H1 (cell line): ENCODE measurements around the gene MAPKAPK2. TPM values are rescaled to one million over a fixed set of nuclear protein-coding genes. Genes with fewer than 3 reads are reported as not detected.

Experiments used
- CTCF ChIA-PET: fragments of 300-600 bp; sonication (Branson Sonifier 250); formaldehyde crosslinking; loops from one replicate; lab custom pipeline; 2021; ENCODE audit not compliant: partially characterized antibody; lab: Charles Lee
- POLR2A ChIA-PET: fragments of 300-600 bp; sonication (Branson Sonifier 250); formaldehyde crosslinking; loops from one replicate; lab custom pipeline; 2021; ENCODE audit warnings: inconsistent platforms; ENCODE audit not compliant: partially characterized antibody; lab: Charles Lee
- DNase-seq, 2 experiments: peaks; one replicate each; pipeline versions ENCODE4 v3.0.0 to v3.0.0-alpha.2; 2010 to 2022; ENCODE audit warnings: low spot score in 2 of 2, low read depth in 1 of 2, mixed read lengths in 1 of 2
- FAIRE-seq: peaks from 2 replicates; lab custom pipeline; 2011; peaks lifted over from hg19 to GRCh38; lab: Jason Lieb, UNC
- H2AFZ ChIP-seq: 2 replicates; pipeline ENCODE4 v1.8.1; 2012; ENCODE audit warnings: low read length, inconsistent platforms
- H2AK5ac ChIP-seq: 2 replicates; pipeline ENCODE4 v1.6.1; 2013; ENCODE audit warnings: low read depth, low read length
- H2BK120ac ChIP-seq: replicated peaks from 2 replicates; pipeline ENCODE3; 2013; ENCODE audit warnings: low read depth, low read length, inconsistent platforms
- H2BK12ac ChIP-seq: 2 replicates; pipeline ENCODE4 v1.6.1; 2013; ENCODE audit warnings: low read depth, low read length
- H2BK15ac ChIP-seq: 2 replicates; pipeline ENCODE4 v1.6.1; 2013; ENCODE audit warnings: low read length
- H2BK20ac ChIP-seq: 2 replicates; pipeline ENCODE4 v1.6.1; 2013; ENCODE audit warnings: low read length
- H2BK5ac ChIP-seq: 2 replicates; pipeline ENCODE4 v1.6.1; 2013; ENCODE audit warnings: low read depth, low read length
- H3K14ac ChIP-seq: 2 replicates; pipeline ENCODE4 v1.6.1; 2013; ENCODE audit warnings: inconsistent platforms; ENCODE audit not compliant: insufficient read length
- H3K18ac ChIP-seq: 2 replicates; pipeline ENCODE4 v1.6.1; 2013; ENCODE audit warnings: low read length; ENCODE audit errors: extremely low read depth
- H3K23ac ChIP-seq: 2 replicates; pipeline ENCODE4 v1.6.1; 2013; ENCODE audit warnings: inconsistent platforms; ENCODE audit not compliant: insufficient read length
- H3K23me2 ChIP-seq: 2 replicates; pipeline ENCODE4 v1.6.1; 2013; ENCODE audit warnings: low read depth, low read length
- H3K27ac ChIP-seq: 2 replicates; pipeline ENCODE4 v1.6.1; 2011; ENCODE audit warnings: low read depth, low read length, inconsistent platforms
- H3K27me3 ChIP-seq, 4 experiments: replicated peaks in 1 of 4; 1 replicate in 1 of 4; 2 replicates in 3 of 4; pipeline versions ENCODE4 v1.6.1 to v1.8.1; 2011 to 2013; ENCODE audit warnings: low read length in 3 of 4, mild to moderate bottlenecking in 3 of 4, inconsistent platforms in 2 of 4, mixed read lengths in 2 of 4, moderate library complexity in 1 of 4; ENCODE audit not compliant: control insufficient read depth in 3 of 4, insufficient read depth in 3 of 4; ENCODE audit errors: extremely low read depth in 1 of 4
- H3K36me3 ChIP-seq, 4 experiments: 2 replicates each; pipeline versions ENCODE4 v1.6.1 to v1.8.1; 2011 to 2013; ENCODE audit warnings: mild to moderate bottlenecking in 4 of 4, low read length in 3 of 4, moderate library complexity in 2 of 4, control low read depth in 1 of 4, inconsistent platforms in 1 of 4; ENCODE audit not compliant: insufficient read depth in 4 of 4, control insufficient read depth in 2 of 4
- H3K4ac ChIP-seq: replicated peaks from 2 replicates; pipeline ENCODE3; 2013; ENCODE audit warnings: low read length, low read depth, mixed read lengths, inconsistent platforms; ENCODE audit not compliant: insufficient read length
- H3K4me1 ChIP-seq, 4 experiments: replicated peaks in 1 of 4; 1 replicate in 1 of 4; 2 replicates in 3 of 4; pipeline versions ENCODE4 v1.6.1 to v1.8.1; 2011 to 2013; ENCODE audit warnings: low read length in 3 of 4, inconsistent platforms in 2 of 4, mixed read lengths in 1 of 4; ENCODE audit not compliant: insufficient read depth in 4 of 4, control insufficient read depth in 3 of 4
- H3K4me2 ChIP-seq, 2 experiments: 2 replicates each; pipeline versions ENCODE4 v1.6.1 to v1.8.1; 2011 to 2013; ENCODE audit warnings: low read depth in 2 of 2, low read length in 2 of 2, control low read depth in 1 of 2, inconsistent platforms in 1 of 2, mild to moderate bottlenecking in 1 of 2; ENCODE audit not compliant: insufficient read depth in 1 of 2
- H3K4me3 ChIP-seq, 4 experiments: fragments of 200-600, 300-600 bp in 1 of 4; sonication (generic), shearing (Covaris generic), sonication (Bioruptor Twin) in 1 of 4; 2 replicates each; pipeline versions ENCODE4 v1.5.1 to v1.8.1; 2011 to 2016; ENCODE audit warnings: low read length in 4 of 4, low read depth in 3 of 4, control low read depth in 2 of 4, inconsistent platforms in 2 of 4, mild to moderate bottlenecking in 2 of 4, mixed read lengths in 1 of 4, moderate library complexity in 1 of 4; ENCODE audit not compliant: insufficient read depth in 2 of 4; ENCODE audit errors: extremely low read depth in 1 of 4
- H3K56ac ChIP-seq: replicated peaks from 2 replicates; pipeline ENCODE3; 2013; ENCODE audit warnings: low read depth, mild to moderate bottlenecking, mixed read lengths, low read length, inconsistent platforms; ENCODE audit not compliant: insufficient read length
- H3K79me1 ChIP-seq: 2 replicates; pipeline ENCODE4 v1.6.1; 2013; ENCODE audit warnings: low read depth, low read length, control low read depth
- H3K79me2 ChIP-seq, 2 experiments: 2 replicates each; pipeline versions ENCODE4 v1.6.1 to v1.8.1; 2012 to 2013; ENCODE audit warnings: low read length in 2 of 2, mild to moderate bottlenecking in 2 of 2, inconsistent platforms in 1 of 2; ENCODE audit not compliant: insufficient read depth in 2 of 2, control insufficient read depth in 1 of 2
- H3K9ac ChIP-seq, 4 experiments: replicated peaks in 1 of 4; 1 replicate in 1 of 4; 2 replicates in 3 of 4; pipeline versions ENCODE4 v1.6.1 to v1.8.1; 2011 to 2013; ENCODE audit warnings: low read depth in 3 of 4, low read length in 3 of 4, control low read depth in 2 of 4, mild to moderate bottlenecking in 2 of 4, moderate library complexity in 2 of 4, inconsistent platforms in 1 of 4; ENCODE audit errors: extremely low read depth in 1 of 4
- H3K9me3 ChIP-seq, 2 experiments: 2 replicates each; pipeline versions ENCODE4 v1.6.1 to v1.8.1; 2012 to 2013; ENCODE audit warnings: mild to moderate bottlenecking in 2 of 2, moderate library complexity in 2 of 2, control low read depth in 1 of 2, inconsistent platforms in 1 of 2, low read depth in 1 of 2, low read length in 1 of 2, mixed read lengths in 1 of 2; ENCODE audit not compliant: insufficient read depth in 2 of 2
- H4K20me1 ChIP-seq, 2 experiments: replicated peaks in 1 of 2; 2 replicates each; pipeline versions ENCODE3 to v1.8.1; 2011 to 2013; ENCODE audit warnings: inconsistent platforms in 2 of 2, low read length in 2 of 2, mild to moderate bottlenecking in 1 of 2; ENCODE audit not compliant: insufficient read depth in 2 of 2, control insufficient read depth in 1 of 2
- H4K5ac ChIP-seq: 2 replicates; pipeline ENCODE4 v1.6.1; 2013; ENCODE audit warnings: low read length, low read depth, mixed read lengths, inconsistent platforms; ENCODE audit not compliant: insufficient read length
- H4K8ac ChIP-seq: 2 replicates; pipeline ENCODE4 v1.8.0; 2013; ENCODE audit warnings: mild to moderate bottlenecking, moderate library complexity, low read length, inconsistent platforms; ENCODE audit not compliant: insufficient read depth; ENCODE audit errors: extremely low read depth
- H4K91ac ChIP-seq: replicated peaks from 2 replicates; pipeline ENCODE3; 2013; ENCODE audit warnings: low read length, mixed read lengths, inconsistent platforms; ENCODE audit not compliant: insufficient read length
- HDAC2 ChIP-seq, 2 experiments: fragments of 300-600 bp in 1 of 2; sonication (generic) in 1 of 2; IDR thresholded peaks; 2 replicates each; pipeline ENCODE4 v1.6.1; 2011 to 2012; ENCODE audit warnings: low read depth in 2 of 2, low read length in 2 of 2, mild to moderate bottlenecking in 2 of 2, moderate library complexity in 2 of 2, borderline replicate concordance in 1 of 2, inconsistent platforms in 1 of 2
- KDM4A ChIP-seq: IDR thresholded peaks from one replicate; pipeline ENCODE4 v1.7.1; 2012; ENCODE audit warnings: low read depth, mild to moderate bottlenecking, moderate library complexity, low read length, inconsistent platforms; ENCODE audit not compliant: severe bottlenecking
- MAFK ChIP-seq: IDR thresholded peaks from 2 replicates; pipeline ENCODE4 v1.6.1; 2012; ENCODE audit warnings: low read depth, mild to moderate bottlenecking, improper control_type of control experiment, low read length
- NANOG ChIP-seq: IDR thresholded peaks from 2 replicates; pipeline ENCODE4 v1.6.1; 2011; ENCODE audit warnings: low read length, low read depth, mild to moderate bottlenecking, inconsistent platforms; ENCODE audit not compliant: insufficient read depth, poor library complexity, severe bottlenecking
- PHF8 ChIP-seq: fragments of 200-600 bp; sonication (generic); conservative IDR thresholded peaks from 2 replicates; pipeline ENCODE4 v1.7.1; 2012; ENCODE audit warnings: low read depth, mild to moderate bottlenecking, inconsistent platforms, low read length, moderate library complexity
- RBBP5 ChIP-seq: IDR thresholded peaks from 2 replicates; pipeline ENCODE4 v1.7.1; 2012; ENCODE audit warnings: low read depth, mild to moderate bottlenecking, inconsistent platforms, low read length, moderate library complexity, borderline replicate concordance
- SAP30 ChIP-seq: fragments of 300-600 bp; sonication (generic); IDR thresholded peaks from 2 replicates; pipeline ENCODE4 v1.7.1; 2012; ENCODE audit warnings: low read length, moderate library complexity, mild to moderate bottlenecking, inconsistent platforms; ENCODE audit not compliant: insufficient read depth, insufficient replicate concordance
- SP1 ChIP-seq: IDR thresholded peaks from 2 replicates; pipeline ENCODE4 v1.6.1; 2011; ENCODE audit warnings: low read depth, low read length
- SP4 ChIP-seq: IDR thresholded peaks from 2 replicates; pipeline ENCODE4 v1.6.1; 2012; ENCODE audit warnings: low read length, inconsistent platforms
- SRF ChIP-seq: IDR thresholded peaks from 2 replicates; pipeline ENCODE4 v1.6.1; 2011; ENCODE audit warnings: mild to moderate bottlenecking, low read depth, low read length, moderate library complexity
- TAF1 ChIP-seq: IDR thresholded peaks from 2 replicates; pipeline ENCODE4 v1.6.1; 2011; ENCODE audit warnings: mild to moderate bottlenecking, low read depth, low read length
- WGBS, 2 experiments: shearing (Covaris generic) in 1 of 2; methylation state at CpG; one replicate each; pipeline versions ENCODE4 v1.1.6 to v1.1.7; 2013 to 2015; ENCODE audit warnings: low lambda C conversion rate in 2 of 2, mixed read lengths in 2 of 2, inconsistent platforms in 1 of 2, low coverage in 1 of 2, missing lambda C conversion rate in 1 of 2; ENCODE audit not compliant: insufficient replicate concordance in 2 of 2, insufficient coverage in 1 of 2, insufficient read length in 1 of 2; ENCODE audit errors: extremely low coverage in 1 of 2, missing lambda C conversion rate in 1 of 2; 5-methylcytosine and 5-hydroxymethylcytosine counted together
- polyA plus RNA-seq, 7 experiments: library from polyadenylated mRNA; depleted of rRNA in 3 of 7; stranded (reverse) in 5 of 7; unstranded in 2 of 7; fragments of >200 nt in 5 of 7; fragments of 200-250 nt in 2 of 7; gene quantifications; 1 replicate in 5 of 7; 2 replicates in 1 of 7; 4 replicates in 1 of 7; pipeline versions ENCODE4 v1.2.1 to v1.2.3, GENCODE V29; 2011 to 2013; ENCODE audit warnings: missing spikeins in 2 of 7, mixed read lengths in 2 of 7
- total RNA-seq: library from RNA; stranded (reverse); fragmentation: NEBNext Ultra II Directional; extraction: Animal tissue kit (Norgen Biotek cat#: 25700); gene quantifications from 2 replicates; pipeline ENCODE4 v1.2.1, GENCODE V29; 2021
- TF ChIP-seq, protein P1 (sequence below): IDR thresholded peaks from 2 replicates; pipeline ENCODE4 v1.6.1; 2011; ENCODE audit warnings: low read depth, mild to moderate bottlenecking, low read length; ENCODE audit not compliant: insufficient read depth

The MAPKAPK2 gene
- total and polyA plus RNA-seq, 2 of the 8 experiments (the other 6 are each of a cell fraction or from before 2014, with no cell fraction given) = 27.5 to 44.9 TPM

- Histone ChIP-seq H3K4ac (no peak overlapping the region), H2AK5ac (no peak overlapping the region; the same call in 1 of the 2 replicates), H3K79me1 (peaks cover 10% of the 10 kb centered on the region; the same call in 1 of the 2 replicates), H3K9me3 (no peaks in the 10 kb centered on the region), H2BK5ac (no peak overlapping the region), H3K79me2 (peaks cover 0 to 55% of the 10 kb centered on the region in 2 experiments; a peak in 3 of 4 replicates), H3K56ac (no peak overlapping the region), H3K9ac (no peak overlapping the region), H2BK120ac (no peak overlapping the region), H3K36me3 (no peaks in the 10 kb centered on the region), H3K23me2 (no peaks in the 10 kb centered on the region; the same call in 1 of the 2 replicates), H2AFZ (no peak overlapping the region), H3K18ac (no peak overlapping the region), H3K14ac (no peak overlapping the region), H3K23ac (no peak overlapping the region), H2BK15ac (no peak overlapping the region), H3K4me1 (peaks cover 12 to 32% (median 22%) of the 10 kb centered on the region in 4 experiments), H2BK12ac (no peak overlapping the region), H4K91ac (no peak overlapping the region), H4K5ac (no peak overlapping the region), H3K4me2 (no peak overlapping the region), H2BK20ac (no peak overlapping the region), H3K27me3 (no peaks in the 10 kb centered on the region; a peak in 1 of 7 replicates), H3K4me3 (no peak overlapping the region), H4K20me1 (peaks cover 23 to 40% of the 10 kb centered on the region in 2 experiments), H4K8ac (no peak overlapping the region), H3K27ac (no peak overlapping the region)
- DNase-seq (no peak), FAIRE-seq (no peak)
- POLR2A ChIA-PET = interaction anchor here (1.0 kb wide), 1 partner anchor 11 kb away, joined by 3 read pairs; no protein-coding TSS in a partner anchor
- WGBS, 2 experiments = 94% methylated on average over 7 of the region's 7 CpGs; no CpG with 5 or more reads in 1 of the 2 experiments
- CTCF ChIA-PET = interaction anchor here (0.7 to 5.2 kb wide), 7 partner anchors 10 to 220 kb away, joined by 3 to 27 read pairs (median 8); no protein-coding TSS in a partner anchor
- TF ChIP-seq SP1 (no peak), KDM4A (no peak), SAP30 (no peak), MAFK (no peak), NANOG (no peak), SP4 (no peak), SRF (no peak), TAF1 (no peak), HDAC2 (IDR thresholded peaks at IDR 0.05; ENCODE audit: borderline replicate concordance in 1 of 2, low read depth in 2 of 2, low read length in 2 of 2) (no peak), RBBP5 (no peak), PHF8 (no peak)
- TF ChIP-seq, protein P1, sequence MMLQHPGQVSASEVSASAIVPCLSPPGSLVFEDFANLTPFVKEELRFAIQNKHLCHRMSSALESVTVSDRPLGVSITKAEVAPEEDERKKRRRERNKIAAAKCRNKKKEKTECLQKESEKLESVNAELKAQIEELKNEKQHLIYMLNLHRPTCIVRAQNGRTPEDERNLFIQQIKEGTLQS = no peak
Observed at GRCh38 chr1:206699000-206699586, 14.4 kb downstream of the MAPKAPK2 start.
